ENCODE results near the gene RTTN. TPM values are rescaled to one million over a fixed set of nuclear protein-coding genes. Genes with fewer than 3 reads are reported as not detected.

Gene RTTN
- total and polyA plus RNA-seq, 4 donors = 1.1 to 14.3 (median 8.8) TPM

- DNase-seq (ENCODE audit: low spot score) = no peak
- Histone ChIP-seq H3K4me1 (ENCODE audit: control insufficient read depth in 4 of 4, insufficient read depth in 4 of 4, low read length in 3 of 4) (no peaks in the 10 kb centered on the region), H3K27me3 (ENCODE audit: control insufficient read depth in 4 of 4, insufficient read depth in 4 of 4, low read length in 3 of 4) (no peaks in the 10 kb centered on the region), H3K9me3 (ENCODE audit: control insufficient read depth in 4 of 4, low read length in 3 of 4) (no peaks in the 10 kb centered on the region), H3K4me3 (ENCODE audit: low read depth in 1 of 3, low read length in 3 of 3) (no peak overlapping the region), H3K9ac (ENCODE audit: low read depth in 1 of 2, low read length in 2 of 2) (no peak overlapping the region), H3K36me3 (ENCODE audit: control insufficient read depth in 4 of 4, insufficient read depth in 3 of 4, low read depth in 1 of 4, low read length in 3 of 4) (peaks cover 0 to 5% (median under 1%) of the 10 kb centered on the region in 4 donors), H3K27ac (ENCODE audit: low read depth in 1 of 2, low read length in 2 of 2) (no peak overlapping the region)
- WGBS = 97% methylated on average over 3 of the region's 3 CpGs
- no peak for TF ChIP-seq EGR1 (IDR thresholded peaks at IDR 0.05; ENCODE audit: low read depth in 2 of 2)
- no peak for TF ChIP-seq HNF4A (conservative IDR thresholded peaks at IDR 0.05)
- no peak for TF ChIP-seq MAX (IDR thresholded peaks at IDR 0.05)
- TF ChIP-seq REST (IDR thresholded peaks at IDR 0.05) = no peak
- TF ChIP-seq FOXA2 (IDR thresholded peaks at IDR 0.05) = no peak
- no peak for TF ChIP-seq RAD21 (IDR thresholded peaks at IDR 0.05)
- no peak for TF ChIP-seq TAF1 (conservative IDR thresholded peaks at IDR 0.05)
- no peak for TF ChIP-seq HNF4G (IDR thresholded peaks at IDR 0.05)
- TF ChIP-seq FOXA1 (IDR thresholded peaks at IDR 0.05) = no peak
- TF ChIP-seq ATF3 (IDR thresholded peaks at IDR 0.05) = no peak
- no peak for TF ChIP-seq NR2F2 (IDR thresholded peaks at IDR 0.05)
- TF ChIP-seq GABPA (IDR thresholded peaks at IDR 0.05 in 1 of 2, conservative IDR thresholded peaks at IDR 0.05 in 1 of 2) = no peak
- TF ChIP-seq SP1 (IDR thresholded peaks at IDR 0.05) = no peak
Measured at GRCh38 chr18:70158992-70159717, 46.3 kb downstream of the RTTN start.

- DNase-seq (ENCODE audit: low spot score) = no peak
- Histone ChIP-seq H3K9ac (ENCODE audit: low read depth in 1 of 2, low read length in 2 of 2) (no peak overlapping the region), H3K9me3 (ENCODE audit: control insufficient read depth in 4 of 4, low read length in 3 of 4) (no peaks in the 10 kb centered on the region), H3K4me1 (ENCODE audit: control insufficient read depth in 4 of 4, insufficient read depth in 4 of 4, low read length in 3 of 4) (no peaks in the 10 kb centered on the region), H3K27ac (ENCODE audit: low read depth in 1 of 2, low read length in 2 of 2) (no peak overlapping the region), H3K36me3 (ENCODE audit: control insufficient read depth in 4 of 4, insufficient read depth in 3 of 4, low read depth in 1 of 4, low read length in 3 of 4) (peaks cover 0 to 5% (median under 1%) of the 10 kb centered on the region in 4 donors), H3K4me3 (ENCODE audit: low read depth in 1 of 3, low read length in 3 of 3) (no peak overlapping the region), H3K27me3 (ENCODE audit: control insufficient read depth in 4 of 4, insufficient read depth in 4 of 4, low read length in 3 of 4) (no peaks in the 10 kb centered on the region)
- WGBS = 97% methylated on average over 8 of the region's 8 CpGs
- TF ChIP-seq EGR1 (IDR thresholded peaks at IDR 0.05; ENCODE audit: low read depth in 2 of 2) (no peak), RXRA (IDR thresholded peaks at IDR 0.05) (no peak), GABPA (IDR thresholded peaks at IDR 0.05 in 1 of 2, conservative IDR thresholded peaks at IDR 0.05 in 1 of 2) (no peak), CTCF (IDR thresholded peaks at IDR 0.05; ENCODE audit: low read depth, low read length, missing input control) (no peak), JUND (IDR thresholded peaks at IDR 0.05) (no peak), ZBTB33 (IDR thresholded peaks at IDR 0.05) (no peak), HNF4G (IDR thresholded peaks at IDR 0.05) (no peak), REST (IDR thresholded peaks at IDR 0.05) (no peak), YY1 (IDR thresholded peaks at IDR 0.05) (no peak)
Measured at GRCh38 chr18:70156886-70157285, 48.6 kb downstream of the RTTN start.
